Activated CD8-positive, alpha-beta memory T cell treated with anti-CD3 and anti-CD28 coated beads, Interleukin-2, amount 50 U/mL, for 1 hour (primary cell): ENCODE data around the gene GLTP.
"Not testable (repeated sequence)": the region's sequence is repeated elsewhere in the genome, so short reads cannot be mapped to it uniquely, and the experiment has no call there.

Source experiments
- DNase-seq: peaks from one replicate; pipeline ENCODE4 v3.0.0-alpha.2; 2020; ENCODE audit errors: extremely low read depth

The GLTP gene, protein sequence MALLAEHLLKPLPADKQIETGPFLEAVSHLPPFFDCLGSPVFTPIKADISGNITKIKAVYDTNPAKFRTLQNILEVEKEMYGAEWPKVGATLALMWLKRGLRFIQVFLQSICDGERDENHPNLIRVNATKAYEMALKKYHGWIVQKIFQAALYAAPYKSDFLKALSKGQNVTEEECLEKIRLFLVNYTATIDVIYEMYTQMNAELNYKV

DNA sequence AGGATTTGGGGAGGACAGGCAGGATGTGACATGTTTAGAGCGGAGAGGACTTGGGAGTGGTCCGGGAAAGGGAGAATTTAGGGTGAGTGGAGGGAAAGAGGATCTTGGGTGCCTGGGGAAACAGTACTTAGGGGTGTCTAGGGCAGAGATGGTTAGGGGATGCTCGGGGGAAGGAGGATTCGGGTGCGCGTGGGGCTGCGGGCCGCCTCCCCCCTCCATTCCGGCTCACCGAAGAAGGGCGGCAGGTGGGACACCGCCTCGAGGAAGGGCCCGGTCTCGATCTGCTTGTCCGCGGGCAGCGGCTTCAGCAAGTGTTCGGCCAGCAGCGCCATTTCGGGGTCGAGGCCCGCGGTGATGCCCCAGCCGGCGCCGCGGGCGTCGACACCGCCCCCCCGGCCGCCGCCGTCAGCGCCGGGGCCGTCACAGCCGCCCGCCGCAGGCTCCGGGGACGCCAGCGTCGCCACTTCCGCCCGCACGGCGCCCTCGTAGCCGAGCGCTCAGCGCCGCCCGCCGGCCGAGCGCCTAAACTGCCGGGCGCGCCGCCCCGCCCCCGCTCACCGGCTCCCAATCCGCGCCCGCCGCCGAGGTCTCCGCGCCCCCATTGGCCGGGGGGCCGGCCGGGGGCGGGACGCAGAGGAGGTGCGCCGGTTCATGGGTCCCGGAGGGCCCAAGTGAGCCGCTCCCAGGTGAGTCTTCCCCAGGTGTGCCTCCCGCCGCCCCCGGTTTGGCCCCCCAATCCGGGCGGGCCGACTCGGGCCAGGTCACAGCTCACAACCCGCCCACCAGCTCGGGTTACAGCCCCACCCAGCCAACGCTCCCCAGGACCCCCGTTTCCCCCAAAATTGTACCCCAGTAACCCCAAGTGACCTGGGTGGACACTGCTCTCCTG lies at the start of gene GLTP:
Gene GLTP, minus strand, starts transcription at position 499 of the 889 bp plus-strand sequence. Its CDS starts 167 bp downstream, at position 332.
- DNase-seq: peak; percentile 53

DNA sequence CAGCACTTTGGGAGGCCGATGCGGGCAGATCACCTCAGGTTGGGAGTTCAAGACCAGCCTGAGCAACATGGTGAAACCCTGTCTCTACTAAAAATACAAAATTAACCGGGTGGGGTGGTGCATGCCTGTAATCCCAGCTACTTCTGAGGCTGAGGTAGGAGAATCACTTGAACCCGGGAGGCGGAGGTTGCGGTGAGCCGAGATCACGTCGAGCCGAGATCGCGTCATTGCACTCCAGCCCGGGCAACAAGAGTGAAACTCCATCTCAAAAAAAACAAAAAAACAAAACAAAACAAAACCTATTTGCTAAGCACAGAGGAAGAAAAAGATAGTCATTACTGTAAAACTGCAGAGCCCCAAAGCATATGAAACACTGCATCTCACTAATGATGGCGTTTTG lies 49.0 kb upstream of the GLTP start:
- DNase-seq: not testable (repeated sequence)

DNA sequence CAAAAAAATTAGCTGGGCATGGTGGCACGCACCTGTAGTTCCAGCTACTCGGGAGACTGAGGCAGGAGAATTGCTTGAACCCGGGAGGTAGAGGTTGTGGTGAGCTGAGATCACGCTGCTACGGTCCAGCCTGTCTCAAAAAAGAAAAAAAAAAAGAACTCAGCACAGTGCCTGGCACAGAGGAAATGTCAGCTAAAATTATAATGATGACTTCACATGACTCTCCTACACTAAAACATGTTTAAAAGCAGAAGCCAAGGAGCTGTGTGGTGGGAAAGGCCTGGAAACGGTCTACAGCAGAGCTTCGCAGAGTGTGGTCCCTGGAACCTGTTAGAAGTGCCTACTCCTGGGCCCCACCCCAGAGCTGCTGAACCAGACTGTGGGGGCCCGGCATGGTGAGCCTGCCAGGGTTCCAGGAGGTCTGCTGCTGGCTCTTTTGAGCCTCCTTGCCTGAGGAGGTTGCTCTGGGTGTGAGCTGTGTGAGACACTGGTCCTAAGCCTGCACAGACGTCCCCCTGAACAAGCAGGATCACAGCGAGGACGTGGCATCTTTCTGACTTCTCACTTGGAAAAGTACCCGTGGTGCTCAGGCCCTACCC lies 47.8 kb upstream of the GLTP start:
- no peak for DNase-seq

DNA sequence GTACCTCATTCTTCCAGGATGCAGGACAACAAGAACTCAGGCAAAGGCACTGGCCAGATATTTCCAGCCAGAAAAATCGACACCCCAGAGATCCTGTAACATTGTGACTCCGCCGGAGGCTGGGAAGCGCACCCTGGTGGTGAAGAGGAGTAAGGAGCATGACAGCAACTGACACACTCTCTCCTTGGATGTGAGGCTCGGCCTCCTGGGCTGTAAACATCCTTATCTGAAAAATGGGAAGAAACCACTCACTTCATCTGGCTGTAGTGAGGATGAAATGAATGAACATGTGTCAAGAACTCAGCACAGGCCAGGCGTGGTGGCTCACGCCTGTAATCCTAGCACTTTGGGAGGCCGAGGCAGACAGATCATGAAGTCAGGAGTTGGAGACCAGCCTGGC lies 47.3 kb upstream of the GLTP start:
- DNase-seq: no peak

DNA sequence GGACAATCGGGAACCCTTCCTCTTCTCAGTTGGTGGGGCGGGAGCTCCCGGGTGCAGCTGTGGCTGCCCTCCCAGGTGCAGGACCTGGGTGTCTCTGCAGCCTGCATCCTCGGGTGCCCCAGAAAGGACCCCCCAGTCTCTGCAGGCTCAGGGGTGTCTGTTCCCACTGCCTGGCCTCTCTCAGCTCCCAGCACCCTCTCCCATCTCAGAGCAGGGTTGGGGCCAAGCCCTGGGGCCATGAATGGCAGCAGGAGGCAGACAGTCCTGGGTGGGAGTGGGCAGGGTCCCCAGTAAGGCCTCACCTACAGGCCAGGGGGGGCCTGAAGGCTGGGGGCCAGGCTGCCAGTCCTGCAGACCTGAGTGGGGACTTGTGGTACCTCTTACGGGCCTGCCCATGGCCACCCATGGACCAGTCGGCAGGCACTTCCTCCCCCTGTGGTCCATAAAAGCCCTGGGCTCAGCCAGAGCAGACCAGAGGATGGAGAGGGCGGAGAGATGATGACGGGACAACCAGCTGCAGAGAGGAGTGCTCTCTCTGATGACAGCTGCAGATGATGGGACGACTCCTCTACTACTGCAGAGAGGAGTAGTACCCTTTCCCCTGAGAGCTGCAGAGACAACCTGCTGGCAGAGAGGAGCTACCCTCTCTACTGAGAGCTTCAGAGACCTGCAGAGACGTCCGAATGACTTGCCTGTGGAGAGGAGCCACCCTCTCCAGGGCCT lies 46.3 kb upstream of the GLTP start:
- no peak for DNase-seq

DNA sequence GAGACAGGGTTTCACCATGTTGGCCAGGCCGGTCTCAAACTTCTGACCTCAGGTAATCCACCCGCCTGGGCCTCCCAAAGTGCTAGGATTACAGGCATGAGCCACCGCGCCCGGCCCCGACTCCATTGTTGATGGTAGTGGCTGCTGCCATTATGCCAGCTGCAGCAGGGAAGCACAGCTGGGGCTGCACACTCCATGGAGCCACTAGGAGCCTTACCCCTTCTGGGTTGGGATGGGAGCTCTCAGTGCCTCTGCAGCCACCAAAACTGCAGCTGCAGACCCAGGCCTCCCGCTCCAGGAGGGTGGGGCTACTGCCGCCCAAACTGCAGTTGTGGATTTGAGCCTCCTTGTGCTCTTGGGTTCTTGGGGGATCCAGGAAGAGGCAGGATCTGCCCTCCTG lies 45.7 kb upstream of the GLTP start:
- DNase-seq: no peak

DNA sequence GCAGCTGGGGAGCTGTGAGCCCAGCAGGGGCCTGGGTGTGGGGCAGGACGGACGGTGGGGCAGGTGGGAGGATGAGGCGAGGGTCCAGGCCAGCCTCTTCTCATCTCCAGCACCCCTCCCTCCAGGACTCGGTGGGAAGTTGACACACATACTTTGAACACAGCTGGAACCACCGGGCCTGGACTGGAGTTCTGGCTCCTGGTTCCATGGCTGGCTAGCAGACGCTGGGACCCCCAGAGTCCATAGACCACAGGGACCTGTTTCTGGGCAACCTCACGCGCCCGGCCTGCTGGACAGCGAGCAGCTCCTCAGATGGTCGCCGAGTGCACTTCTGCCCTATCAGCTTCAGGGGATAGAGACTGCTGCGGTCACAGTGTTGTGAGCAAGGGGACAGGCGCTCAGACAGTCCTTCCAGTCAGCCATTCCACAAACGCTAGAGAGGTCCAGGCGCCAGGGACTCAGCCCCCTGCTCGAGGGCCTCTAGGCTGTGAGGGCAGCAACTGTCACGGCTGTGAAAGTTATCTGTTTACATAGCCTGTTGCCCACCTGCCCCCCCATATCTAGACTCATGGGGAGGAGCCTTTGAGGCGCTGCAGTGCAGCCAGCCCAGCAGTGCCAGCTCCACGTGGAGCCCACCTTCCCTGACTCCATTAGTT lies 45.0 kb upstream of the GLTP start:
- DNase-seq: no peak

DNA sequence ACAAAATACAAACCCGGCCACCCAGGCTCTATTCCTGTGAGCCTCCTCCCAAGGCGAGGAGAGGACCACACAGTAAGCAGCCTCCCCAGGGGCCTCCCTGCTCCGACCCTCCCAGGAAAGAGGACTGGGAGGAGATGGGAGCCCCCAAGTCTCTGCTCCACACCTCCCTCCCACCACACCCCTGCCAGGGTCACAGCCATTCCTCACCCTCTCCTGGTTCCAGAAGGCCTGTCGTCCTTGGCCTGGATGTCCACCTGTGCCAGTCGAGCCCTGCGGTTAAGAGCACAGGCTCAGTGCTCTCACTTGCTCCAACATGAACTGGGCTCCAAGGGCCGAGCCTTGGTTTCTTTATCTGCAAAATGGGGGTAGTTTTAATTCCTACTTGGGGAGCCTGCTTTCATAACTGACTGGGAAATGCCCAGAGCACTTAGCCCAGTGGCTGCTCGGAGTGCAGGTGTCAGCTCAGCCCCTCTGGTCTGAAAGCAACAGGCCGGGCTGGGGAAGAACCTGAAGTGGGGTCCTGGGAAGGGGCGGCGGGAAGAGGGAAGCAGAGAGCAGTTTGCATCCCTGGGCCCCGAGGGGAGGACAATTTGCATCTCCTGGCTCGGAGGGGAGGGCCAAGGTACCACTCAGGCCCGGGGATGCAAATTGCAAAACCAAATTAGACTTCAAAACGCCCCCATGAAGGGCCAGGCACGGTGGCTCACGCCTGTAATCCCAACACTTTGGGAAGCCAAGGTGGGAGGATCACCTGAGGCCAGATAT lies 43.3 kb upstream of the GLTP start:
- no peak for DNase-seq

DNA sequence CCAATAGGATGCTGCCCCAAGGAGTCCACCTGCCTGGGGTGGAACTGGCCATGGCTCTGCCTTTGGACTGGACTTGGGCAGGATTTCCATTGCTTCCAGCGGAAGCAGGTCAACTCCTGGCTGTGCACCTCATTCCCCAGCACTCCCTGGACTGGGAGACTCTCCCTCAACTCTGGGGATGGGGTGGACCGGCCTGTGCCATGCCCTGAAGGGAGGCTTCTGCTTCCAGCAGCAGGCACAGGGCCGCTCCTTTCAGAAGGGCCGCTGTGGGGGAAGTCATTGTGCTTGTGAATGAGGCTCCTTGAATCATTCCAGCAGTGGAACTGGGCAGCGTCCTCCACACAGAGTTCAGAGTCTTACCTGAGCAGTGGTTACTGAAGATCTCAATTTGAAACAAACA lies 42.7 kb upstream of the GLTP start:
- DNase-seq: no peak

DNA sequence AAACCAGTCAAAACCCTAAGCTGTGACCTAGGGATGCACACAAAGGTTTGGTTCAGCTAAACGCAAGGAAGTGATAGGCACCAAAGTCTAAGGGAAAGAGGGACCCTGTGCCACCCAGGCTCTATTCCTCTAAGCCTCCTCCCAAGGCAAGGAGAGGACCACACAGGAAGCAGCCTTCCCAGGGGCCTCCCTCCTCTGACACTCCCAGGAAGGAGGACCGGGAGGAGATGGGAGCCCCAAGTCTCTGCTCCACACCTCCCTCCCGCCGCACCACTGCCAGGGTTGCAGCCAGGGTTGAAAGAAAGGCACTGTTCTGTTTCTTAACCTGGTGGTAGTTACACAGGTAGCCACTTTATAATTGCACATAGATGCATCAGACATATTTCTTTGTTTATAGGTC lies 41.6 kb upstream of the GLTP start:
- no peak for DNase-seq

DNA sequence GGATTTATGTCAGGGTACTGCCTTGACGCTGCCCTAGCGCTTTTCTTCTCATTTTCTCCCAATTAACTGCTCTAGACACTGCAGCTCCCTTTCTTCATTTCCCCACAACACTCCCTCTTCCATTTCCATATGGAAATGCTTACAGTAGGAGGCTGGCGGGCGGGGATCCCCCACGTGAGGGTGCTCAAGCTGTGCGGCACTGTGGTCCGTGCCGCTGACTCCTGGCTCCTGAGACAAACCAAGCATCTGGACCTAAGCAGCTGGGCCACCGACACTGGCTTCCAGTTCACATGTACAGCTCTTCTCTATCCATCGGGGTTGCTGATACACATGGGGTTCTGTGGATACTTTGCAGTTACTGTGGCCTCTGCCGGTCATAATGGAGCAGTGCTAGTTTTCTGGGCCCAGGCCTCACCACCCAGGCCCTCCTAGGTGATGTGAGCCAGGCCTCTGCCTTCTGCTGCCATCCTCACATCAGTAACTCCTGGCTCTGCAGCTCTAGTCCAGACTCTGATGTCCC lies 40.0 kb upstream of the GLTP start:
- DNase-seq: no peak

DNA sequence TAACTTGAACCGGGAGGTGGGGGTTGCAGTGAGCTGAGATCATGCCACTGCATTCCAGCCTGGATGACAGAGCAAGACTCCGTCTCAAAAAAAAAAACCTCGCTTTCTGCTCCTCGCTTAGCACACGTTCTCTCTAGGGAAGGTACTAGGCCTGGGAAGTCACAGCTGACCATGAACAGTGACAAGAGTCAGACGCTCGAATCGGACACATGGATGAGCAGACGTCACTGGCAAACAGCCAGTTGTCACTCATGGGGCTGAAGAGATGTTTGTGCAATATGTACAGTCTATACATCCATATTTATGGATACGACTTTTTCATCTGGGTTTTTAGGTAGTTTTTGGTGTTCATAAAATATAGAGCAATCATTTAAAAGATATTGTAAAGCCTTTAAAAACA lies 39.1 kb upstream of the GLTP start:
- DNase-seq: no peak

DNA sequence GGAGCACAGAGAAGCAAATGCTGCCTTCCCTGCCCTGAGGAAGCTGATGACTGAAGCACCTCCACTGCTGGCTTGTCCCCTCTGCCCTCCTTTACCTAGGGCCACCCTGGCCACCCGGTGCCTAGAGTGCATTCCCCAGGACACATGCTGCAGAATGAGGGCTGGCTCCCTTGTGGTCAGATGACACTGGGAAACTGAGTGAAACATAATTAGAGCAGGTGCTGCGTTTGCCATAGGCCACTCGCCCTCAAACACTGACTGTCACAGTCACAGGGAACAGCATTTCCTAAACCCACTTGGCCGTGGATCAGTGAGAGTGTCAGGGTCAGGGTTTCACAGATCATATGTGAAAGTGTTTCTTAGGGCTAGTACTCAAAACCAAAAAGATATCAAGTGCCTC lies 35.7 kb upstream of the GLTP start:
- no peak for DNase-seq

DNA sequence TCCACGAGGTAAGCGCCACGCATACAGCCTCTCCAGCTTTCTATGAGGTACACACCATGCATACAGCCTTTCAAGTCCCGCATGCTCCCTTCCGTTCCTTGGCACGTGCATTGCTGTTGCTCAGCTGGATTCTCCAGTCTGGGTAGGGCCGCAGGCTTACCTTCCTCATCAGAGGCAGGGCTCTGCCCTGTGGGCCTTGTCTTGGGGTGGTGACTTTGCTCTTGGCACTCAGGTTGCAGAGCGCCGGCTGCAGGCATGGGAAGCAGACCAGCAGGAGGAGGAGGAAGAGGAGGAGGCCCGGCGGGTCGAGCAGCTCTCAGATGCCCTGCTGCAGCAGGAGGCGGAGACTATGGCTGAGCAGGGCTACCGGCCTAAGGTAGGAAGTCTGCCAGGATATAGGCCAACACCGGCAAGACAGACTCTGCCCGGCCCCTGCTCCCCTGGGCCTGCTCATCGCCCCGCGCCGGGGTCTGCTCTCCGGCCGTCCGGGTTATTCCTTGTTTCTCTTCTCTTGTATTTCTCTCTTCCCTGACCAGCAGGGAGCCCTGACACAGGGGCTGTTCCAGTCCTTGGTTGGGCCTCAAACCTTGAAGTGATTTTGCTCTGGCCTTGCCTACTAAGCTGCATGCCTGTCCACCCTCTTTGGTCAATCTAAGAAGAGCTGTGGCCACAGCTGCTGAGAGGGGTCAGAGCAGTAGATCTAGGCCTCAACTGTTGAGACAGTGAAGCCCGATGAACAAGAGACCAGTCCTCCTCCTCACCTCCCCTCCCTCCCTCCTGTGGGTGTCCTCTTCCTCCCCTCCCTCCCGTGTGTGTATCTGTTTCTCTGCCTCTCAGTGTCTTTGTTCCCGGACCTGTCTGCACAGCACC lies 35.1 kb upstream of the GLTP start:
- no peak for DNase-seq

DNA sequence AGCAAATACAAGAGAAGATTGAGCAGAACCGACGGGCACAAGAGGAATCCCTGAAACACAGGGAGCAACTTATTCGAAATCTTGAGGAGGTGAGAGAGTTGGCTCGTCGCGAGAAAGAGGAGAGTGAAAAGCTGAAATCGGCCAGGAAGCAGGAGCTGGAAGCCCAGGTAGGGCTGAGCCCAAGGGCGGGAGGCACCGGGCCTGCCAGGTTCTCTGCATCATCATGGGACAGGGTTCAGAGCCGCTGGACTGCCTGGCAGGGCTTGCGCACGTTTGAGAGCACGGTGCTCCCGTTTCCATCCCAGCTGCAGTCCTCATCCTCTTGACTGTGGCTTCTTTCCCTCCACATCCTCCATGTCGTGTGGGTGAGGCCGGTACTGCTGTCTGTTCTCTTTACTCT lies 34.1 kb upstream of the GLTP start:
- DNase-seq: no peak

DNA sequence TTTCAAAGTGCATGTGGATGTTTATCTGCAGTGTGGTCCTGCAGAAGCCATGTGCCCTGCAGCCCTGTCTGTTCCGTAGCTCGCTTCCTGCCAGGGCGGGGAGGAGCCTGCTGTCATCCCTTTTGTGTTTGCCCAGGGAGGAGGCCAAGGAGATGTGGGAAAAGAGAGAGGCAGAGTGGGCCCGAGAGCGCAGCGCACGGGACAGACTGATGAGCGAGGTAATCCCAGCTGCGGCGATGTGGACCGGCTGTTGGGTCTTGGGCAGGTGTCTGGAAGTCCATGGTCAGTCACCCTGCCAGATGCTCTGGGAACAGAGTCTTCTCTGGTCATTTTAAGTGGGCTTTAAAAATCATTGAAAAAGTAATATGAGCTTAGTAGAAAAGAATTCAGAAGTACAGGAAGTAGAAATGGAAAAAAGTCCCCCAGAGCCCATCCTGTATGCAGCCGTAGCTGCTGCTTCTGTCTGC lies 32.5 kb upstream of the GLTP start:
- DNase-seq: no peak

DNA sequence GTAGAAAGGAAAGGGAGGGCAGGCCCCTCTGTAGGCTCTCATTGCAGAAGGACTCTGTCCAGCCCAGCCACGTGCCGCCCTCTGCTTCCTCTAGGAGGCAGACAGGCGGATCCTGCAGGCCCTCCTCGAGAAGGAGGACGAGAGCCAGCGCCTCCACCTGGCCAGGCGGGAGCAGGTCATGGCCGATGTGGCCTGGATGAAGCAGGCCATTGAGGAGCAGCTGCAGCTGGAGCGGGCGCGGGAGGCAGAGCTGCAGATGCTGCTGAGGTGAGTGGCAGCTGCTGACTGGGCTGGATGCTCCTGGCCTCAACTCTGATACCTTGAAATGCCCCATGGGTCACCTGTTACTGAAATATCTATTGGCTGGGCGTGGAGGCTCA lies 30.6 kb upstream of the GLTP start:
- no peak for DNase-seq

DNA sequence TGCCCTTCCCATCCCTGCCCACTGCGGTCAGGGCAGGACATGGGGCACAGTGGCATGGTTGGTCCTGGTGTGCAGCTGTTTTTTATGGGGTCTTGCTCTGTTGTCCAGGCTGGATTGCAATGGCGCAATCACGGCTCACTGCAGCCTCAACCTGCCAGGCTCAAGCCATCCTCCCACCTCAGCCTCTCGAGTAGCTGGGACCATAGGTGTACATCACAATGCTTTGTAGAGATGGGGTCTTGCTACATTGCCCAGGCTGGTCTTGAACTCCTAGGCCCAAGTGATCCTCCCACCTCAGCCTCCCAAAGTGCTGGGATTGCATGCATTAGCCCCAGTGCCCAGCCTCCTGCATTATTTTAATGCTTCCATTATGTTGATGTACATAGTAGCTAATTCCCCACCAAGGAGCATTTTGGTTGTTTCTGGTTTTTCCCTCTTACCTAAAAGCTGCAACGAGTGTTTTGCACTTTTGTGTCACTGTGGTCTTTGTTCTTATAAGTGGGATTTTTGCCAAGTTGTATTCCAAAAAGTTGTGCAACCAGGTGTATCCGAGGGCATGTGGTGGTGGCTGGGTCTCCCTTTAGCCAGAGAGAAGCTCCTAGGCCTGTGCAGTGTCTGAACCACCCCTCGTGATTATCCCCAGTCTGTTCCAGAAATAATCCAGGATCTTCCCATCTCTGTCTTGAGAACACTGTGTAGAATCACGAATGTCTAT lies 30.1 kb upstream of the GLTP start:
- DNase-seq: no peak

DNA sequence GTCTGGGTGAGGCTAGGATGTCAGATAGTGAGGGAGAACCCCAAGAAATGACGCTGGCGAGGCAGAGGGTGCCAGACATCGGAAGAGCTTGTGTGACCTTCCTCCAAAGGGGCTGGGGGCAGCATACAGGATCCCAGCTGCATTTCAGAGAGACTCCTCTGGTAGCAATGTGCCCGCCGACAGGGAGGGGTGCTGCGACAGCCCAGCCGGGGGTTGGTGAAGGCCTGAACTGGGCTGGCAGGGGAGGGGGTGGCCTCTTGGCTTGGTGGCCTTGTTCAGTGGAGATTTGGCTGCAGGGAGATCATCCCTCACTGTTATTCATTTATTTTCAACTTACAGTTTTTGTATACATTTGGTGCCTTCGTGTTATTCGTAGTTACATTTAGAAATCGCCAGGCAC lies 25.0 kb upstream of the GLTP start:
- no peak for DNase-seq
